Effector memory CD4-positive, alpha-beta T cell (primary cell): ENCODE results near the gene TMEM187.

Source experiments
- DNase-seq, 3 donors: peaks; one replicate each; pipeline ENCODE4 v3.0.0-alpha.2; 2020
- H3K27ac ChIP-seq: 2 replicates; pipeline ENCODE4 v1.7.0; 2013; ENCODE audit warnings: mild to moderate bottlenecking, low read length, moderate library complexity; ENCODE audit not compliant: insufficient read depth, poor library complexity, severe bottlenecking
- H3K27me3 ChIP-seq: replicated peaks from 2 replicates; pipeline ENCODE4 v1.7.0; 2013; ENCODE audit warnings: mild to moderate bottlenecking, low read length; ENCODE audit not compliant: insufficient read depth, control insufficient read depth, poor library complexity, severe bottlenecking
- H3K36me3 ChIP-seq: 2 replicates; pipeline ENCODE4 v1.7.0; 2013; ENCODE audit warnings: mild to moderate bottlenecking, low read length, moderate library complexity; ENCODE audit not compliant: control insufficient read depth, insufficient read depth
- H3K4me1 ChIP-seq: 2 replicates; pipeline ENCODE4 v1.7.0; 2013; ENCODE audit warnings: low read length, mild to moderate bottlenecking; ENCODE audit not compliant: control insufficient read depth, insufficient read depth, poor library complexity, severe bottlenecking
- H3K4me3 ChIP-seq: 2 replicates; pipeline ENCODE4 v1.7.0; 2013; ENCODE audit warnings: low read length, low read depth, mild to moderate bottlenecking; ENCODE audit not compliant: insufficient read depth, poor library complexity, severe bottlenecking
- H3K9me3 ChIP-seq: 2 replicates; pipeline ENCODE4 v1.7.0; 2013; ENCODE audit warnings: mild to moderate bottlenecking, low read length, moderate library complexity; ENCODE audit not compliant: control insufficient read depth

TMEM187 gene

DNA sequence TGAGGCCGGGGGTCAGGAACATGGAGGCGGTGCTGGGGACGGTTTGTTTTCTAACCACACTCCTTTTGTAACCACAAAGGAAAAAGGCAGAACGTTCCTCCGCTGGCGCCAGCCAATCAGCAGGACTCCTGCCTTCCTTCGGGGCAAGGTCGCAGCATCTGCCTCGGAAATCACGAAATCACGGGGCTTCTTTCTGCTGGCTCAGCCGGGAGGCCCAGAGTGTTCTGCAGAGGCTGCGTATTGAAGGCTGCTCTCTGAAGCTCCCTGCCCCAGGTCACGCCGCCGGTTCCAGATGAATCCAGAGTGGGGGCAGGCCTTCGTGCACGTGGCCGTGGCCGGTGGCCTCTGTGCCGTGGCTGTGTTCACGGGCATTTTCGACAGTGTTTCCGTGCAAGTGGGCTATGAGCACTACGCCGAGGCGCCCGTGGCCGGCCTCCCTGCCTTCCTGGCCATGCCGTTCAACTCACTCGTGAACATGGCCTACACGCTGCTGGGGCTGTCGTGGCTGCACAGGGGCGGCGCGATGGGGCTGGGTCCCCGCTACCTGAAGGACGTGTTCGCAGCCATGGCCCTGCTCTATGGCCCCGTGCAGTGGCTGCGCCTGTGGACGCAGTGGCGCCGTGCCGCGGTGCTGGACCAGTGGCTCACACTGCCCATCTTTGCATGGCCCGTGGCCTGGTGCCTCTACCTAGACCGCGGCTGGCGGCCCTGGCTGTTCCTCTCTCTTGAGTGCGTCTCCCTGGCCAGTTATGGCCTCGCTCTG, 9.4 kb downstream of the TMEM187 start:
- peak; percentile 47 to 56 (median 54) for DNase-seq
- peaks cover 43% of the 10 kb centered on the region for H3K4me1 ChIP-seq

DNA sequence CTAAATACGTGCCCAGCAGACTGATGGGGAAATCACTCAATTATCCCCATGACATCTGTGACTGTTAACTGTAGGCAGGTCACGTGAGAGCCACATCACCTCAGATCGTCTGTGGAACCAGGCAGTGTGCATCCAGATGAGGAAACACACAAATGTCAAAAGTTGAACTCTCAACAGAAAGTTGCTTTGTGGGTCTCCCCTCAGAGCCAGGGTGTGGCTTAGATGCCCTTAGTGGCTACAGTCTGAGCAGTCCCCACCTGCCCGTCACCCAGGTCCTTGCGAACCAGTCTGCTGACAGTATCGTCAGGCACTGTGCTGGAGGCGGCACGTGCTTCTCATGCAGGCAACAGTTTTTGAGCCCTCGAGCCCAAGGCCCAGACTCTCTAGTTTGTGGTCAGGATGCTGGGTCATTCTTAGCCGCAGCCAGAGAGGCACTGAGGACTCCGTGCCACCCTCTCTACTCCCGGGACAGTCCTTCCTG, 10.8 kb downstream of the TMEM187 start:
- H3K4me1 ChIP-seq: peaks cover 43% of the 10 kb centered on the region
- no peak for DNase-seq

More for the DNA sequence above, 9.4 kb downstream of the TMEM187 start:
- H3K27me3 ChIP-seq: peaks cover 4% of the 10 kb centered on the region
- H3K27ac ChIP-seq: peak overlapping the region; percentile 69
- no peaks in the 10 kb centered on the region for H3K36me3 ChIP-seq
- H3K9me3 ChIP-seq: no peaks in the 10 kb centered on the region
- no peak overlapping the region for H3K4me3 ChIP-seq

DNA sequence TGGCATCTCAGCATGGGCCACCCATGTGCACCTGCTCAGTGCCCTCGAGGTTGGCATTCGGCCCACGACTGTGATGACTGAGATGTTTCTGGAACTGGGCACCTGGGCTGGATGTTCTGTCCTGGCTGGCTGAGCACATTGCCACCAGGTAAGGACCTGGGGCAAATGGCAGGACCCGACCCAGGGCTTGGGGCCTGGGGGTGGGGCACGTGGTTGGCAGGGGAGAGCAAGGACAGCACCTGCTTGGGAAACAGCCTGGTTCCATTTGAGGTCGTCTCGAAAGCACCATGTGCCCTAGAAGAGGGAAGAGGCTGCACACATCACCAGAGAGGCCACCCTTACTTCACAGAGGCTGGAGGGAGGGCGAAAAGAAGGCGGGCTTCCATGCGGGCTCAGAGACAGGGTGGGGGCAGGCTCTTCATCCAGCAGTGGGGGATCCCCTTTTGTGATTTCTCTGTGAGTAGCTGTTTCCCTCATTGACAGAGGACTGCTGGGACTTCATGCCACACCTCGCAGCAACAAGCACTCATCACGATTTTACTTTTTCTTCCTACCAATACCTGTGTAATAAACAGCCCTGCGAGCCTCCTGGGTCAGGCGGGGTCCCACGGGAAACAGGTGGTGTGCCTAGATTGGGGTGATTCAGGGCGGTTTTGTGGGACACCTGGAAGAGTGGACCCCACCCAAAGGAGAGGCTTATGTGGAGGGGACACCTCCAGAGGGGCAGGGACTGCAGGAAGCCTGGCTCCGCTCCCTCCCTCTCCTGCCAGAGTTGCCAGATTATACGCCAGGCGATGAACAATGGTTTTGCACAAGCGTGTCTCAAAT, 12.0 kb downstream of the TMEM187 start:
- Histone ChIP-seq H3K9me3 (no peaks in the 10 kb centered on the region), H3K4me3 (peak overlapping the region; percentile 29), H3K4me1 (peaks cover 43% of the 10 kb centered on the region), H3K27ac (peak overlapping the region; percentile 79), H3K27me3 (peaks cover 4% of the 10 kb centered on the region), H3K36me3 (no peaks in the 10 kb centered on the region)
- peak in 1 of 3 donors; percentile 9 for DNase-seq

More for the DNA sequence above, 10.8 kb downstream of the TMEM187 start:
- Histone ChIP-seq H3K27me3 (peaks cover 4% of the 10 kb centered on the region), H3K36me3 (no peaks in the 10 kb centered on the region), H3K9me3 (no peaks in the 10 kb centered on the region), H3K4me3 (no peak overlapping the region), H3K27ac (peak overlapping the region; percentile 69)

DNA sequence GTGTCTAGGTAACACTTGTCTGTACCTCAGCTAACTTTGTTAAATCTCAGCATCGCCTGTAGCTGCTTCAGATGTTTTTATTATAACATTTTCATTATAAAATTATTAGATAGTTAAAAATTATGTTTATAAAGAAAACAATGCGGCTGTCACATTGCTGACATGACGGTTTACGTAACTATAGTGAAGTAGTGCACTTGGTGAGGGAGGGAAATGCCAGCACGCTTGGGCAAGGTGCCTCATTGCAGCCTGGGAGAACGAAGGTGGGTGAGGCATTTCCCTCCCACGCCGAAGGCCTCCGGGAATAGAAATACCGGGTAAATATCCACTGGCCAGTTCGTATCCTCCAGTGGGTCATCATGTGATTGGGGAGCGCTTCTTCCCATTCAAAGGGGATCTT, 15.9 kb downstream of the TMEM187 start:
- H3K4me1 ChIP-seq: peaks cover 18% of the 10 kb centered on the region
- no peak for DNase-seq
- no peaks in the 10 kb centered on the region for H3K9me3 ChIP-seq
- H3K36me3 ChIP-seq: no peaks in the 10 kb centered on the region
- no peak overlapping the region for H3K4me3 ChIP-seq
- H3K27ac ChIP-seq: no peak overlapping the region
- no peaks in the 10 kb centered on the region for H3K27me3 ChIP-seq

- H3K4me3 ChIP-seq: no peak overlapping the region
- H3K27me3 ChIP-seq: no peaks in the 10 kb centered on the region
- no peak overlapping the region for H3K27ac ChIP-seq
- H3K36me3 ChIP-seq: no peaks in the 10 kb centered on the region
- H3K4me1 ChIP-seq: peaks cover 4% of the 10 kb centered on the region
- DNase-seq: no peak
- no peaks in the 10 kb centered on the region for H3K9me3 ChIP-seq
These were observed 17.6 kb downstream of the TMEM187 start for GRCh38 chrX:153989973-153990655.

DNA sequence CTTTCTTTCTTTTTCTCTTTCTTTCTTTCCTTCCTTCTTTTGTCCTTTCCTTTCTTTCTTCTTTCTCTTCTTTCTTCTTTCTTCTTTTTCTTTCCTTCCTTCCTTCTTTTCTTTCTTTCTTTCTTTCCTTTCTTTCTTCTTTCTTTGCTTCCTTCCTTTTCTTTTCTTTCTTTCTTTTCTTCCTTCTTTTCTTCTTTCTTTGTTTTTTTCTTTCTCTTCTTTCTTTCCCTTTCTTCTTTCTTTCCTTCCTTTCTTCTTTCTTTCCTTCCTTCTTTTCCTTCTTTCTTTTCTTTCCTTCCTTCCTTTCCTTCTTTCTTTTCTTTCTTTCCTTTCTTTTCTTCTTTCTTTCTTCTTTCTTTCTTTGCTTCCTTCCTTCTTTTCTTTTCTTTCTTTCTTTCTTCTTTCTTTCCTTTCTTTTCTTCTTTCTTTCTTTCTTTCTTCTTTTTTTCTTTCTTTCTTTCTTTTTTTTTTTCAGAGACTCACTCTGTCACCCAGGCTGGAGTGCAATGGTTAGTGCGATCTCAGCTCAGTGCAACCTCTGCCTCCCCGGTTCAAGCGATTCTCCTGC, 18.5 kb downstream of the TMEM187 start:
- H3K36me3 ChIP-seq: no peaks in the 10 kb centered on the region
- no peaks in the 10 kb centered on the region for H3K4me1 ChIP-seq
- no peak overlapping the region for H3K4me3 ChIP-seq
- H3K27ac ChIP-seq: no peak overlapping the region
- H3K27me3 ChIP-seq: no peaks in the 10 kb centered on the region
- H3K9me3 ChIP-seq: no peaks in the 10 kb centered on the region
- no peak for DNase-seq

- no peak for DNase-seq
- Histone ChIP-seq H3K36me3 (no peaks in the 10 kb centered on the region), H3K27me3 (no peaks in the 10 kb centered on the region), H3K27ac (no peak overlapping the region), H3K9me3 (no peaks in the 10 kb centered on the region), H3K4me3 (no peak overlapping the region), H3K4me1 (no peaks in the 10 kb centered on the region)
These were observed 19.6 kb downstream of the TMEM187 start for GRCh38 chrX:153992180-153992579.

DNA sequence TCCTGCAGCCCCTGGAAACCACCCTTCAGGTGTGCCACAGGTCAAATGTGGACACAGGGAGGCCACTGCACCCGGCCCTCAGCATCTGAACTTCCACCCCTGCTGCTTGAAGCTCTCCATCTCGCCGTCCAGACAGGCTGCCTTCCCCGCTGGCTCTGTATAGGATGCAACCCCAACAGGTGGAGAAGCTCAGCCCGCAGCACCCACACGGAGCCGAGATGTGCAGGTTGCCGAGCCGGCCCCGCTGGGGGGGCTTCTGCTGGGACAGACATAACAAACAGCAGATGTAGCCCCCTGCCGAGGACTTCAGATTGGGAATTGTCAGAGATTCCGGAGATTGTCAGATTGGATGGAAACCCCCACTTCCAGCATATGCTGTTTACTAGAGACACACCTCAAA, 20.5 kb downstream of the TMEM187 start:
- no peaks in the 10 kb centered on the region for H3K27me3 ChIP-seq
- H3K4me3 ChIP-seq: no peak overlapping the region
- no peak for DNase-seq
- no peaks in the 10 kb centered on the region for H3K4me1 ChIP-seq
- no peaks in the 10 kb centered on the region for H3K36me3 ChIP-seq
- no peaks in the 10 kb centered on the region for H3K9me3 ChIP-seq
- H3K27ac ChIP-seq: no peak overlapping the region

- no peaks in the 10 kb centered on the region for H3K9me3 ChIP-seq
- no peaks in the 10 kb centered on the region for H3K36me3 ChIP-seq
- H3K27ac ChIP-seq: no peak overlapping the region
- H3K4me3 ChIP-seq: no peak overlapping the region
- H3K27me3 ChIP-seq: no peaks in the 10 kb centered on the region
- H3K4me1 ChIP-seq: no peaks in the 10 kb centered on the region
- no peak for DNase-seq
These were observed 21.4 kb downstream of the TMEM187 start for GRCh38 chrX:153993978-153994377.
